ENCODE measurements around the gene SYT14. TPM values are rescaled to one million over a fixed set of nuclear protein-coding genes. Genes with fewer than 3 reads are reported as not detected.
"Not testable (repeated sequence)": the region's sequence is repeated elsewhere in the genome, so short reads cannot be mapped to it uniquely, and the experiment has no call there.

Gene SYT14
- total and polyA plus RNA-seq, 3 donors from 2014 or later, result 3.4 to 11.3 (median 10.8) TPM

DNA sequence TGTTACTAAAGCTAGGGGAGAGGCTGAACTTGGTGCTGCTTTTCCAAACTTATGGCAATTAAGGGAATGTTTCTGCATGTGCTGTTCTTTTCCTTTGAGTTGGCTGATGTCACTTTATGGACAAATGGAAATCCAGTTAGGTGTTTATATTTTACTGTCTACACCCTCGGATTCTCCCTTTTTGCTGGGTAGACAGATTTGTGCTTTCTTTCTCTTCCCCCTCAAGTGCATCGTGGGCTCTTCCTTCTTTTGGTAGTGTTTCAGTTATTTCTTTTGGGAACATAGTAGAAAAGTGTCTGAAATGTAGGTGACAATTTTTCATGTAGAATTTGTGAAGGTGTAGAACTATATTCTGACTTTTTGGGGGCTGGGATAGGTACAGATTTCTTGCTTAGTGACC is 22.9 kb downstream of the SYT14 start:
- 77 to 85% methylated on average over 2 of the region's 2 CpGs for WGBS, 2 donors
- intact Hi-C loops (cut with DNase I; ENCODE audit: low total_unique reads), result no loop called here

GRCh38 chr1:209962388-209962787 is 24.4 kb downstream of the SYT14 start:
- WGBS, 2 donors, result 39 to 44% methylated on average over 4 of the region's 4 CpGs
- Histone ChIP-seq H3K27ac (no peak overlapping the region), H3K36me3 (ENCODE audit: low read depth, missing control alignments) (no peaks in the 10 kb centered on the region), H3K27me3 (no peaks in the 10 kb centered on the region), H3K9me3 (no peaks in the 10 kb centered on the region), H3K4me1 (no peaks in the 10 kb centered on the region), H3K4me3 (no peak overlapping the region)
- TF ChIP-seq CTCF (IDR thresholded peaks at IDR 0.05) (no peak), POLR2A (IDR thresholded peaks at IDR 0.05) (no peak)
- intact Hi-C loops (cut with DNase I; ENCODE audit: low total_unique reads), result no loop called here
- no peak for DNase-seq

More for the DNA sequence above, 22.9 kb downstream of the SYT14 start:
- H3K4me1 ChIP-seq, result no peaks in the 10 kb centered on the region
- no peak overlapping the region for H3K4me3 ChIP-seq
- no peaks in the 10 kb centered on the region for H3K9me3 ChIP-seq
- no peaks in the 10 kb centered on the region for H3K36me3 ChIP-seq (ENCODE audit: low read depth, missing control alignments)
- H3K27ac ChIP-seq, result no peak overlapping the region
- no peaks in the 10 kb centered on the region for H3K27me3 ChIP-seq
- no peak for DNase-seq
- TF ChIP-seq POLR2A (IDR thresholded peaks at IDR 0.05), result no peak
- no peak for TF ChIP-seq CTCF (IDR thresholded peaks at IDR 0.05)

DNA sequence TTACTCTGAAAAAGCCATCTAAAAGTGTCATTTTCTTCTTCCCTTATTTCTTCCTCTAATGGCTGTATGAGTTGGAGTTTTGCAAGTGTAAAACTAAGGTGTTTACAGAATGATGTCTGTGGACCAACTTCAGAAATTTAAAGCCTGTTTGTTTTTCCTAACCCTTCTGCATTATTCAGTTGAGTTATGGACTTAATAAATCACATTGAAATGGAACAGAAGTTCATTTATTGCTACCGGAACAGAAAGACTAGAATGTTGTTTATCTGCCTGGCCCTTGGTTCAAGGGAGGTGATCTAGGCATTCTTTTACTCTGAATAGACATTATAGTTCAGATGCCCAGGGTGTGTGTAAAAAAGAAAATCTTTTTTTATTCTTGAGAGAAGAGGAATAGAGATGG is 24.8 kb downstream of the SYT14 start:
- Histone ChIP-seq H3K27ac (no peak overlapping the region), H3K36me3 (ENCODE audit: low read depth, missing control alignments) (no peaks in the 10 kb centered on the region), H3K27me3 (no peaks in the 10 kb centered on the region), H3K4me3 (no peak overlapping the region), H3K4me1 (no peaks in the 10 kb centered on the region), H3K9me3 (no peaks in the 10 kb centered on the region)
- TF ChIP-seq CTCF (IDR thresholded peaks at IDR 0.05) (no peak), POLR2A (IDR thresholded peaks at IDR 0.05) (no peak)
- DNase-seq, result no peak
- WGBS, 2 donors, result 37 to 40% methylated on average over 1 of the region's 1 CpG
- intact Hi-C loops (cut with DNase I; ENCODE audit: low total_unique reads), result no loop called here

DNA sequence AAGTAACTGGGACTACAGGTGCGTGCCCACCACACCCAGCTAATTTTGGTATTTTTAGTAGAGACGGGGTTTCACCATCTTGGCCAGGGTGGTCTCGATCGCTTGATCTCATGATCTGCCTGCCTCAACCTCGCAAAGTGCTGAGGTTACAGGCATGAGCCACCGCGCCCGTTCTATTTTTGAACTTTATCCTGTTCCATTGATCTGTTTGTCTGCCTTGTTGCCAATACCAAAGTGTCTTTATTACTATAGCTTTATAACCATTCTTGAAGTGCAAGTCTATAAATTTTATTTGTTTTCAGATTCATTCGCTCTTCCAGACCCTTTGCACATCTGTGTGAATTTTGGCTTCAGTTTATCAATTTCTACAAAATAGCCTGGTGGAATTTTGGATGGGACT is 28.0 kb downstream of the SYT14 start:
- H3K27me3 ChIP-seq, result no peaks in the 10 kb centered on the region
- TF ChIP-seq POLR2A (IDR thresholded peaks at IDR 0.05) (no peak), CTCF (IDR thresholded peaks at IDR 0.05) (no peak)
- 93 to 97% methylated on average over 9 of the region's 9 CpGs for WGBS, 2 donors
- DNase-seq, result no peak
- H3K27ac ChIP-seq, result no peak overlapping the region
- H3K36me3 ChIP-seq (ENCODE audit: low read depth, missing control alignments), result no peaks in the 10 kb centered on the region
- H3K4me3 ChIP-seq, result no peak overlapping the region
- H3K9me3 ChIP-seq, result no peaks in the 10 kb centered on the region
- H3K4me1 ChIP-seq, result no peaks in the 10 kb centered on the region
- intact Hi-C loops (cut with DNase I; ENCODE audit: low total_unique reads), result no loop called here

- DNase-seq; intact Hi-C loops (cut with DNase I; ENCODE audit: low total_unique reads); H3K4me3 ChIP-seq; H3K9me3 ChIP-seq; H3K36me3 ChIP-seq (ENCODE audit: low read depth, missing control alignments); H3K4me1 ChIP-seq; H3K27ac ChIP-seq; H3K27me3 ChIP-seq: not testable (repeated sequence)
- 87 to 90% methylated on average over 13 to 14 of the region's 14 CpGs for WGBS, 2 donors
Observed at GRCh38 chr1:209978721-209979120, 40.7 kb downstream of the SYT14 start.
